K562 (cell line): ENCODE measurements around the gene TSGA10IP. TPM values are rescaled to one million over a fixed set of nuclear protein-coding genes. Genes with fewer than 3 reads are reported as not detected.
A peak's percentile ranks its signal among the peaks of the same experiment; 100 is the strongest.

Experiments used
- BCOR ChIP-seq: fragments of 450-650 bp; IDR thresholded peaks from 2 replicates; pipeline ENCODE4 v1.6.1; 2016
- MLLT1 ChIP-seq, 2 experiments: fragments of 450-650 bp; IDR thresholded peaks; 2 replicates each; pipeline ENCODE4 v1.6.1; 2016
- SMARCA5 ChIP-seq: fragments of 450-650 bp; IDR thresholded peaks from 2 replicates; pipeline ENCODE4 v1.6.1; 2016
- TEAD4 ChIP-seq, 2 experiments: sonication (generic) in 1 of 2; formaldehyde crosslinking in 1 of 2; IDR thresholded peaks; 2 replicates each; pipeline versions ENCODE4 v1.6.1 to v1.8.0; 2012 to 2022; ENCODE audit warnings: borderline replicate concordance in 1 of 2, inconsistent platforms in 1 of 2, low read length in 1 of 2, mild to moderate bottlenecking in 1 of 2, missing genetic modification reagents in 1 of 2
- ZNF592 ChIP-seq: fragments of 450-650 bp; IDR thresholded peaks from 2 replicates; pipeline ENCODE4 v1.6.1; 2017; ENCODE audit warnings: antibody characterized with exemption, mild to moderate bottlenecking
- polyA plus RNA-seq, 8 experiments: library from polyadenylated mRNA; depleted of rRNA in 4 of 8; stranded (reverse) in 5 of 8; unstranded in 3 of 8; fragments of >200 nt; fragmentation: Nextera tagmentation in 2 of 8; fragmentation: Illumina TruSeq in 1 of 8; extraction: Ambion mirVana in 2 of 8; extraction: Trizol in 1 of 8; gene quantifications; 2 replicates each; pipeline versions ENCODE4 v1.2.1 to v1.2.3, GENCODE V29; 2011 to 2014; ENCODE audit warnings: inconsistent platforms in 1 of 8, missing spikeins in 1 of 8
- total RNA-seq, 7 experiments: library from RNA; depleted of rRNA in 6 of 7; stranded (reverse); fragments of >200 nt in 6 of 7; fragmentation: Illumina TruSeq in 2 of 7; extraction: Trizol in 2 of 7; gene quantifications; 2 replicates each; pipeline versions ENCODE4 v1.2.1 to v1.2.3, GENCODE V29; 2011 to 2021; ENCODE audit warnings: low replicate concordance in 1 of 7
- TF ChIP-seq, protein P1 (sequence below): fragments of 450-650 bp; formaldehyde crosslinking; IDR thresholded peaks from 2 replicates; pipeline ENCODE4 v1.4.0; 2022; ENCODE audit warnings: missing genetic modification characterization

The TSGA10IP gene
- total and polyA plus RNA-seq, 9 of the 15 experiments (the other 6 are each of a cell fraction or from before 2014, with no cell fraction given), result not detected

- TF ChIP-seq ZNF592 (no peak), BCOR (peak; percentile 55; the same call in 1 of the 2 replicates), SMARCA5 (peak; percentile 68; the same call in 1 of the 2 replicates), MLLT1 (IDR thresholded peaks at IDR 0.05) (no peak), TEAD4 (IDR thresholded peaks at IDR 0.05; ENCODE audit: low read length) (no peak), TEAD4 (CRISPR knock-in tag; IDR thresholded peaks at IDR 0.05; ENCODE audit: borderline replicate concordance) (no peak)
- TF ChIP-seq, protein P1, sequence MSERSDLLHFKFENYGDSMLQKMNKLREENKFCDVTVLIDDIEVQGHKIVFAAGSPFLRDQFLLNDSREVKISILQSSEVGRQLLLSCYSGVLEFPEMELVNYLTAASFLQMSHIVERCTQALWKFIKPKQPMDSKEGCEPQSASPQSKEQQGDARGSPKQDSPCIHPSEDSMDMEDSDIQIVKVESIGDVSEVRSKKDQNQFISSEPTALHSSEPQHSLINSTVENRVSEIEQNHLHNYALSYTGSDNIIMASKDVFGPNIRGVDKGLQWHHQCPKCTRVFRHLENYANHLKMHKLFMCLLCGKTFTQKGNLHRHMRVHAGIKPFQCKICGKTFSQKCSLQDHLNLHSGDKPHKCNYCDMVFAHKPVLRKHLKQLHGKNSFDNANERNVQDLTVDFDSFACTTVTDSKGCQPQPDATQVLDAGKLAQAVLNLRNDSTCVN (CRISPR knock-in tag), result no peak
Observed at GRCh38 chr11:65897020-65897471, 48.2 kb upstream of the TSGA10IP start (continued).
